CD4-positive, alpha-beta T cell (primary cell): ENCODE measurements around the gene ATF1. TPM values are rescaled to one million over a fixed set of nuclear protein-coding genes. Genes with fewer than 3 reads are reported as not detected.

ENCODE experiments used
- ATAC-seq: fragments of 200-7000 bp; cut with Tn5 transposase; one replicate; pipeline ENCODE4 v1.10.0; 2022; ENCODE audit warnings: mild to moderate bottlenecking; ENCODE audit not compliant: poor library complexity
- CTCF ChIA-PET: fragments of 350-600 bp; sonication (Branson Sonifier 250); formaldehyde crosslinking; loops from one replicate; lab custom pipeline; 2021; ENCODE audit warnings: antibody characterized with exemption, inconsistent platforms; lab: Charles Lee
- POLR2A ChIA-PET: fragments of 350-600 bp; sonication (Branson Sonifier 250); formaldehyde crosslinking; loops from one replicate; lab custom pipeline; 2021; ENCODE audit warnings: antibody characterized with exemption, inconsistent platforms; lab: Charles Lee
- DNase-seq, 14 experiments: peaks; one replicate each; pipeline ENCODE4 v3.0.0-alpha.2; 2013 to 2020; ENCODE audit warnings: mixed read lengths in 2 of 14
- H3K27ac ChIP-seq, 2 donors: one replicate each; pipeline versions ENCODE4 v1.5.1 to v1.7.0; 2013; ENCODE audit warnings: low read length in 2 of 2, low read depth in 1 of 2, mild to moderate bottlenecking in 1 of 2
- H3K27me3 ChIP-seq, 2 experiments: 1 replicate in 1 of 2; 2 replicates in 1 of 2; pipeline versions ENCODE4 v1.6.1 to v1.7.0; 2013; ENCODE audit warnings: low read length in 2 of 2, control low read depth in 1 of 2, mild to moderate bottlenecking in 1 of 2, moderate library complexity in 1 of 2; ENCODE audit not compliant: insufficient read depth in 2 of 2, control insufficient read depth in 1 of 2
- H3K36me3 ChIP-seq: one replicate; pipeline ENCODE4 v1.6.1; 2013; ENCODE audit warnings: low read length, control low read depth; ENCODE audit not compliant: insufficient read depth
- H3K4me1 ChIP-seq: one replicate; pipeline ENCODE4 v1.6.1; 2013; ENCODE audit warnings: low read length, control low read depth; ENCODE audit not compliant: insufficient read depth
- H3K4me3 ChIP-seq: one replicate; pipeline ENCODE4 v1.5.1; 2013; ENCODE audit warnings: mild to moderate bottlenecking, low read length, moderate library complexity
- H3K9me3 ChIP-seq, 2 experiments: 1 replicate in 1 of 2; 2 replicates in 1 of 2; pipeline versions ENCODE4 v1.6.1 to v1.7.0; 2013; ENCODE audit warnings: low read length in 2 of 2, mild to moderate bottlenecking in 2 of 2, control low read depth in 1 of 2, moderate library complexity in 1 of 2; ENCODE audit not compliant: control insufficient read depth in 1 of 2, insufficient read depth in 1 of 2
- H3K27ac Mint-ChIP-seq: one replicate; pipeline ENCODE4 v1.8.0; 2020; ENCODE audit warnings: mixed read lengths
- H3K27me3 Mint-ChIP-seq: one replicate; pipeline ENCODE4 v1.8.0; 2021; ENCODE audit warnings: mixed read lengths
- H3K36me3 Mint-ChIP-seq: one replicate; pipeline ENCODE4 v1.8.0; 2021; ENCODE audit warnings: low read depth, mixed read lengths
- H3K4me1 Mint-ChIP-seq: one replicate; pipeline ENCODE4 v1.8.0; 2021; ENCODE audit warnings: low read depth, mixed read lengths
- H3K4me3 Mint-ChIP-seq: one replicate; pipeline ENCODE4 v1.8.0; 2020; ENCODE audit warnings: mild to moderate bottlenecking, mixed read lengths
- H3K9me3 Mint-ChIP-seq: one replicate; pipeline ENCODE4 v1.8.0; 2020; ENCODE audit warnings: mixed read lengths
- intact Hi-C, 2 experiments: fragments of 100-400 bp; cut with DNase I in 1 of 2; cut with micrococcal nuclease in 1 of 2; formaldehyde crosslinking; loops; one replicate each; pipeline versions ENCODE4 v1.15.1 to v1.9.0; 2023 to 2025; cut with DNase I, micrococcal nuclease
- total RNA-seq, 174 experiments: library from RNA in 2 of 174; stranded (reverse) in 2 of 174; gene quantifications; one replicate each; pipeline ENCODE4 v1.2.3 and lab custom pipeline; 2021 to 2026
- TF ChIP-seq, protein P1 (sequence below): fragments of 200-600 bp; IDR thresholded peaks from one replicate; pipeline ENCODE4 v1.8.0; 2022; ENCODE audit warnings: antibody characterized with exemption, mild to moderate bottlenecking

ATF1 gene
- total RNA-seq, 2 experiments from 2014 or later: 11.3 TPM

DNA sequence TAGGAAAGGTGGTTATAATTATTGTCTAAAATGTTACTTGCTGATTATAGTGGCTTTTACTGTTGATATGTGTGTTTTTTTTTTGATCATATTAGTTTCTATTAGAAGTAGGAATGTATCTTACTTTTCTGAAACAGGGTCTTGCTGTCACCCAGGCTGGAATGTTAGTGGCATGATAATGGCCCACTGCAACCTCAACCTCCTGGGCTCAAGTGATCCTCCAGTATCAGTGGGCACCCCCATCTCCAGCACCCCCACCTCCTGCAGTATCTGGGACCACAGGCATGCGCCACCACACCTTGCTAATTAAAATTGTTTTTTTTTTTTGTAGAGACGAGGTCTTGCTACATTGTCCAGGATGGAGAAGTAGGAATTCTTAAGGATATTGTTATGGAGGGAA is 11.3 kb downstream of the ATF1 start:
- no peak overlapping the region for H3K27ac Mint-ChIP-seq
- POLR2A ChIA-PET: no interaction called here

DNA sequence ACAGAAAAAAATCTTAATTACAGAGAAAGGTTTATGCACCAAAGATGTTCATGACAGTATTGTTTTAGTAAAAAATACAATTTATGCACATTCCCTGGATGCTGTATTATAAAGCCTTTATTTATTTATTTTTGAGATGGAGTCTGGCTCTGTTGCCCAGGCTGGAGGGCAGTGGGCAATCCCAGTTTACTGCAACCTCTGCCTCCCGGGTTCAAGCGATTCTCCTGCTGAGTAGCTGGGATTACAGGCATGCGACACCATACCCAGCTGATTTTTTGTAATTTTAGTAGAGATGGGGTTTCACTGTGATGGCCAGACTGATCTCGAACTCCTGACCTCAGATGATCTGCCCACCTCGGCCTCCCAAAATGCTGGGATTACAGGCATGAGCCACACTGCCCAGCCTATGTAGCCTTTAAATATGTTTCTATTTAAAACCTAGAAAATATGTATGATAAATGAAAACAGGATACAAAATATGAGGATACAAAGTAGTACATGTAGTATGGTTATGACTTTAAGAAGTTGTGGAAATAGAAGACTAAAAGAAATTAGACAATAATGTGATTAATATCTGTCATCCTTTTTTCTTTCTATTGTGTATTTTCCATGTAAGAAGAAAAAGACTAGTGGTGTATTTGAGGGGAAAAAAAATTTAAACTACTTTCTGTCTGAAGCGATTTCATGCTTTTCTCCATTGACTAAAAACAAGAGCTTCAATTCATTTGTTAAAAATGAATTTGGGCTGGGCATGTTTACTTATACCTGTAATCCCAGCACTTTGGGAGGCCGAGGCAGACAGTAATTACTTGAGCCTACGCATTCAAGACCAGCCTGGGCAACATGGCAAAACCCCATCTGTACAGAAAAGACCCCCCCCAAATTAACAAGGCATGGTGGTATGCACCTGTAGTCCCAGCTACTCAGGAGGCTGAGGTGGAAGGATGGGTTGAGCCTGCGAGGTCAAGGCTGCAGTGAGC is 13.1 kb downstream of the ATF1 start:
- H3K27me3 Mint-ChIP-seq: no peaks in the 10 kb centered on the region
- ATAC-seq (no peak), DNase-seq (no peak)
- Histone ChIP-seq H3K9me3 (no peaks in the 10 kb centered on the region), H3K27ac (no peak overlapping the region), H3K36me3 (peaks cover 13% of the 10 kb centered on the region), H3K4me3 (no peak overlapping the region), H3K4me1 (peaks cover 11% of the 10 kb centered on the region), H3K27me3 (no peaks in the 10 kb centered on the region)
- TF ChIP-seq, protein P1, sequence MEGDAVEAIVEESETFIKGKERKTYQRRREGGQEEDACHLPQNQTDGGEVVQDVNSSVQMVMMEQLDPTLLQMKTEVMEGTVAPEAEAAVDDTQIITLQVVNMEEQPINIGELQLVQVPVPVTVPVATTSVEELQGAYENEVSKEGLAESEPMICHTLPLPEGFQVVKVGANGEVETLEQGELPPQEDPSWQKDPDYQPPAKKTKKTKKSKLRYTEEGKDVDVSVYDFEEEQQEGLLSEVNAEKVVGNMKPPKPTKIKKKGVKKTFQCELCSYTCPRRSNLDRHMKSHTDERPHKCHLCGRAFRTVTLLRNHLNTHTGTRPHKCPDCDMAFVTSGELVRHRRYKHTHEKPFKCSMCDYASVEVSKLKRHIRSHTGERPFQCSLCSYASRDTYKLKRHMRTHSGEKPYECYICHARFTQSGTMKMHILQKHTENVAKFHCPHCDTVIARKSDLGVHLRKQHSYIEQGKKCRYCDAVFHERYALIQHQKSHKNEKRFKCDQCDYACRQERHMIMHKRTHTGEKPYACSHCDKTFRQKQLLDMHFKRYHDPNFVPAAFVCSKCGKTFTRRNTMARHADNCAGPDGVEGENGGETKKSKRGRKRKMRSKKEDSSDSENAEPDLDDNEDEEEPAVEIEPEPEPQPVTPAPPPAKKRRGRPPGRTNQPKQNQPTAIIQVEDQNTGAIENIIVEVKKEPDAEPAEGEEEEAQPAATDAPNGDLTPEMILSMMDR: no peak
- no peak overlapping the region for H3K4me3 Mint-ChIP-seq
- POLR2A ChIA-PET: interaction anchor here (1.0 to 1.2 kb wide), 2 partner anchors 10 to 12 kb away, joined by 4 to 7 read pairs; no protein-coding TSS in a partner anchor
- H3K9me3 Mint-ChIP-seq: no peaks in the 10 kb centered on the region
- intact Hi-C loops: no loop called here
- H3K4me1 Mint-ChIP-seq: peaks cover 37% of the 10 kb centered on the region
- H3K36me3 Mint-ChIP-seq: peaks cover 40% of the 10 kb centered on the region
- no peak overlapping the region for H3K27ac Mint-ChIP-seq
- CTCF ChIA-PET: interaction anchor here (1.3 kb wide), 1 partner anchor 12 kb away, joined by 4 read pairs; no protein-coding TSS in a partner anchor

More for the DNA sequence above, 11.3 kb downstream of the ATF1 start:
- Histone ChIP-seq H3K36me3 (peaks cover 8% of the 10 kb centered on the region), H3K9me3 (no peaks in the 10 kb centered on the region), H3K27ac (no peak overlapping the region), H3K4me3 (no peak overlapping the region), H3K27me3 (no peaks in the 10 kb centered on the region), H3K4me1 (peaks cover 11% of the 10 kb centered on the region)
- ATAC-seq (no peak), DNase-seq (no peak)
- TF ChIP-seq, protein P1: no peak
- CTCF ChIA-PET: interaction anchor here (2.2 kb wide), 1 partner anchor 11 kb away, joined by 12 read pairs; the partner anchor contains the start of gene ATF1
- H3K4me1 Mint-ChIP-seq: peaks cover 47% of the 10 kb centered on the region
- intact Hi-C loops: no loop called here
- H3K36me3 Mint-ChIP-seq: peaks cover 49% of the 10 kb centered on the region
- H3K4me3 Mint-ChIP-seq: no peak overlapping the region
- H3K9me3 Mint-ChIP-seq: no peaks in the 10 kb centered on the region
- H3K27me3 Mint-ChIP-seq: no peaks in the 10 kb centered on the region

DNA sequence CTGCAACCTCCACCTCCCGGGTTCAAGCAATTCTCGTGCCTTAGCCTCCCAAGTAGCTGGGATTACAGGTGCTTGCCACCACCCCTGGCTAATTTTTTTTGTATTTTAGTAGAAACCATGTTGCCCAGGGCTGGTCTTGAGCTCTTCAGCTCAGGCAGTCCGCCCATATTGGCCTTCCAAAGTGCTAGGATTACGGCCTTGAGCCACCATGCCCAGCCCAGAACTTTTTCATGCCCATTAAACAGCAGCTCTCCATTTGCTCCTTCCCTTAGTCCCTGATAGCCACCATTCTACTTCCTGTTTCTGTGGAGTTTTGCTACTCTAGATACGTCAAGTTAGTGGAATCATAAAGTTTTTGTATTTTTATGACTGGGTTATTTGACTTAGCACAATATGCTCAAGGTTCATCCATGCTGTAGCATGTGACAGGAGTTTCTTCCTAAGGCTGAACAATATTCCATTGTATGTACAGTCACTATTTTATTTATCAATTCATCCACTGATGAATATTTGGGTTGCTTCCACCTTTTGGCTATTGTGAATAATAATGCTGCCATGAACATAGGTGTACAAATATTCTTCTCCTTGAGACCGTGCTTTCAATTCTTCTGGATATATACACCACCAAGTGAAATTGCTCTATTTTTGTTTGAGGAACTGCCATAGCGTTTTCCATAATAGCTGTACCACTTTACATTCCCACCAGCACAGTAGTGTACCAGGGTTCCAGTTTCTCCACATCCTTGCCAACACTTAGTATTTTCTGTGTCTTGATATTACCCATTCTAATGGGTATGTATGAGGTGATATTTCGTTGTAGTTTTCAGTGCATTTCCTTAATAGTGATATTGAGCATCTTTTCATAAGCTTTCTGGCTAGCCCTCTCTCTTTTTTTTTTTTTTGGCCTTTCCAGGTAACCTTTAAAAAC is 15.0 kb downstream of the ATF1 start:
- no peaks in the 10 kb centered on the region for H3K9me3 ChIP-seq
- no peak for ATAC-seq
- TF ChIP-seq, protein P1: no peak
- no peak for DNase-seq
- H3K4me3 ChIP-seq: no peak overlapping the region
- H3K36me3 ChIP-seq: peaks cover 17% of the 10 kb centered on the region
- ChIA-PET POLR2A (interaction anchor here (0.9 kb wide), 1 partner anchor 249 kb away, joined by 3 read pairs; no protein-coding TSS in a partner anchor), CTCF (interaction anchor here (1.3 kb wide), 2 partner anchors 14 kb away, joined by 4 to 7 read pairs; no protein-coding TSS in a partner anchor)
- intact Hi-C loops: no loop called here
- Mint-ChIP-seq H3K4me3 (no peak overlapping the region), H3K27me3 (no peaks in the 10 kb centered on the region), H3K36me3 (peaks cover 29% of the 10 kb centered on the region), H3K9me3 (no peaks in the 10 kb centered on the region), H3K4me1 (peaks cover 29% of the 10 kb centered on the region), H3K27ac (no peak overlapping the region)
- H3K27ac ChIP-seq: no peak overlapping the region
- peaks cover 13% of the 10 kb centered on the region for H3K4me1 ChIP-seq
- H3K27me3 ChIP-seq: no peaks in the 10 kb centered on the region
